Esophagus (tissue), 2 donors: ENCODE results near the gene TOP3B. TPM values are rescaled to one million over a fixed set of nuclear protein-coding genes. Genes with fewer than 3 reads are reported as not detected.
"Not testable (repeated sequence)": the region's sequence is repeated elsewhere in the genome, so short reads cannot be mapped to it uniquely, and the experiment has no call there.

Experiments used
- H3K27ac ChIP-seq, 2 donors: one replicate each; pipeline ENCODE4 v1.5.1; 2013; ENCODE audit warnings: low read depth in 2 of 2, mild to moderate bottlenecking in 2 of 2, inconsistent platforms in 1 of 2, low read length in 1 of 2, moderate library complexity in 1 of 2
- H3K27me3 ChIP-seq, 2 donors: one replicate each; pipeline ENCODE4 v1.6.1; 2013; ENCODE audit warnings: low read length in 2 of 2, control low read depth in 1 of 2, mild to moderate bottlenecking in 1 of 2; ENCODE audit not compliant: insufficient read depth in 2 of 2, control insufficient read depth in 1 of 2
- H3K36me3 ChIP-seq, 2 donors: one replicate each; pipeline ENCODE4 v1.6.1; 2013; ENCODE audit warnings: low read length in 1 of 2; ENCODE audit not compliant: control insufficient read depth in 2 of 2, insufficient read depth in 2 of 2
- H3K4me1 ChIP-seq, 2 donors: one replicate each; pipeline ENCODE4 v1.6.1; 2013; ENCODE audit warnings: low read length in 1 of 2; ENCODE audit not compliant: control insufficient read depth in 2 of 2, insufficient read depth in 2 of 2
- H3K4me3 ChIP-seq, 2 donors: one replicate each; pipeline ENCODE4 v1.5.1; 2013; ENCODE audit warnings: low read length in 2 of 2, mild to moderate bottlenecking in 2 of 2, low read depth in 1 of 2, moderate library complexity in 1 of 2
- H3K9me3 ChIP-seq, 2 donors: one replicate each; pipeline ENCODE4 v1.6.1; 2013; ENCODE audit warnings: mild to moderate bottlenecking in 2 of 2, low read depth in 1 of 2, low read length in 1 of 2, moderate library complexity in 1 of 2; ENCODE audit not compliant: control insufficient read depth in 2 of 2, insufficient read depth in 1 of 2
- WGBS, 2 donors: extraction: QIAGEN DNeasy Blood & Tissue Kit; methylation state at CpG; one replicate each; pipeline ENCODE4 v1.1.7; 2013; 5-methylcytosine and 5-hydroxymethylcytosine counted together
- polyA plus RNA-seq, 2 donors: library from polyadenylated mRNA; stranded (reverse); fragments of 200-250 nt; gene quantifications; one replicate each; pipeline ENCODE4 v1.2.3, GENCODE V29; 2013
- donor health status: healthy with polysubstance abuse.
- donor health status: Bipolar disorder and iron deficiency.

Gene TOP3B
- polyA plus RNA-seq, 2 donors = 12.3 to 19.1 TPM

GRCh38 chr22:21940521-21940920 lies 42.1 kb downstream of the TOP3B start:
- peaks cover 5 to 36% of the 10 kb centered on the region in 2 donors for H3K4me1 ChIP-seq

DNA sequence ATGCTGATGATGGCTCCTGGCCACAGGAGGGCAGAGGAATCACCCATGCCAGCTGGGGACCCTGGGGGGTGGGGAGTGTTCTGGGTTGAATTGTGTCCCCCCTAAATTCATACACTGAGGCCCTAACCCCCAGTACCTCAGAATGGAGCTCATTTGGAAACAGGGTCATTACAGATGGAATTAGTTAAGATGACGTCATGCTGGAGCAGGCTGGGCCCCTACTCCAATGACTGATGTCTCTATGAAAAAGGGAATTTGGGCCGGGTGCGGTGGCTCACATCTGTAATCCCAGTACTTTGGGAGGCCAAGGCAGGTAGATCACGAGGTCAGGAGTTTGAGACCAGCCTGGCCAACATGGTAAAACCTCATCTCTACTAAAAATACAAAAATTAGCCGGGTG lies 42.7 kb downstream of the TOP3B start:
- Histone ChIP-seq H3K27ac (peak overlapping the region; percentile 48 to 99), H3K4me1 (peaks cover 5 to 36% of the 10 kb centered on the region in 2 donors), H3K36me3 (peaks cover 0 to 45% of the 10 kb centered on the region in 2 donors)
- 81 to 83% methylated on average over 5 of the region's 5 CpGs for WGBS, 2 donors
- H3K9me3 ChIP-seq, H3K27me3 ChIP-seq, H3K4me3 ChIP-seq: not testable (repeated sequence)

More at GRCh38 chr22:21940521-21940920, 42.1 kb downstream of the TOP3B start:
- H3K27me3 ChIP-seq = no peaks in the 10 kb centered on the region
- 76 to 84% methylated on average over 3 of the region's 3 CpGs for WGBS, 2 donors
- peak overlapping the region; percentile 28 to 50 for H3K27ac ChIP-seq
- H3K36me3 ChIP-seq = peaks cover 3 to 50% of the 10 kb centered on the region in 2 donors
- no peaks in the 10 kb centered on the region for H3K9me3 ChIP-seq
- H3K4me3 ChIP-seq = no peak overlapping the region

DNA sequence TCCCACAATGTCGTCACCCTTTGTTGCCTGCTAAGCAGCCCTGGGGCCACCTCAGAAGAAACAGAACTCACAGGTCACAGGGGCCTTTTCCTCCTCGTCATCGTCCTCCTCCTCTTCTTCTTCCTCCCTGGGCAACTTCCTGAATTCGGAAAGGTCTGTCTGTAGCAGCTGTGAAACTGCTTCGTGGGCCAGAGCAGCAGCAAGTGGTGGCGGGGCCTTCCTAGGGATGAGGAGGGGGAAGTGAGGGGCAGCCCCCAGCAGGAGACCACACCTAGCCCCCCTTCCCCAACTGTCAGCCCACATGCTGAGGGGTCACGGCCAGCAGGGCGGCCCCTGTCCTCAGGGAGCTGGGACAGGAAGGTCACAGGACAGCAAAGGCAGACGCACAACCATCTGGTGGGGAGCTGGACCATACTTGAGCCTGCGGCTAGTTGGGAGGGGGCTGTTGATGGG lies 43.1 kb downstream of the TOP3B start:
- Histone ChIP-seq H3K27me3 (no peaks in the 10 kb centered on the region), H3K9me3 (no peaks in the 10 kb centered on the region), H3K4me1 (peaks cover 5 to 36% of the 10 kb centered on the region in 2 donors), H3K27ac (peak overlapping the region; percentile 98 to 99), H3K36me3 (peaks cover 0 to 41% of the 10 kb centered on the region in 2 donors), H3K4me3 (no peak overlapping the region)
- WGBS, 2 donors = 64 to 74% methylated on average over 10 of the region's 10 CpGs

DNA sequence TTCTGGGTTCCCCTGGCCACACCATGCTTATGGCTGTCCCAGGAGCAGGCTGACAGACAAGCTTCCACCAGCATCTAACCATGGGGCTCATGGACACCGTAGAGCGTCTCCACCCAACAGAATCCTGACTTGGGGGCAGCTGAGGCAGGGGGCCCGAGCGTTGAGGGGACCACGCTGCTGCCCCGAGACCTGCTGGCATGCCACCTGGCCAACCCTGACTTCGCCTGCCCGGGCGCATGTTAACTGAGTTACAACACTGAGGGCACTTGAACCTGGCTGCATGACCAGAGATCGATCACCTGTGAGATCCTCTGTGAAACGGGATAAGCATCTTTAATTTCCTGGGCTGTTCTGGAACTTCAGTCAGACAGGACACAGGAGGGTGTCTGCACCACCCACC lies 43.7 kb downstream of the TOP3B start:
- Histone ChIP-seq H3K4me3 (no peak overlapping the region), H3K27me3 (no peaks in the 10 kb centered on the region), H3K4me1 (peaks cover 5 to 36% of the 10 kb centered on the region in 2 donors), H3K27ac (peak overlapping the region; percentile 98 to 99), H3K36me3 (peaks cover 0 to 36% of the 10 kb centered on the region in 2 donors), H3K9me3 (no peaks in the 10 kb centered on the region)
- 77 to 79% methylated on average over 11 of the region's 11 CpGs for WGBS, 2 donors

- peak overlapping the region; percentile 98 to 99 for H3K27ac ChIP-seq
- H3K4me1 ChIP-seq = peaks cover 5 to 30% of the 10 kb centered on the region in 2 donors
- WGBS, 2 donors = 3 to 4% methylated on average over 42 of the region's 42 CpGs
- no peaks in the 10 kb centered on the region for H3K27me3 ChIP-seq
- H3K9me3 ChIP-seq = no peaks in the 10 kb centered on the region
- peaks cover 0 to 38% of the 10 kb centered on the region in 2 donors for H3K36me3 ChIP-seq
- H3K4me3 ChIP-seq = peak overlapping the region; percentile 41 to 58
Measured at GRCh38 chr22:21938071-21938822, 44.3 kb downstream of the TOP3B start.

DNA sequence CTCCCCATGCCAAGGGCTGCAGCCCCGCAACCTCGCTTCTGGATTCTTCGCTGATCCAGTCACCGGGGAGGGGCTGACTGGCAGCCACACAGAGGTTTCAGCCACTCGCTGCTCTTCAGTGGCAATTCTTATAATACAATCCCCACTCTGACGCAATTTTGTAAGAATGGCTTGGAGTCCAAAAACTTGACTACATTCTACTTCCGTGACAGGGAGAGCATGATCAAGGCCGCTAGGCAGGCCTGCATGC lies 44.8 kb downstream of the TOP3B start:
- Histone ChIP-seq H3K27ac (peak overlapping the region; percentile 98 to 99), H3K27me3 (no peaks in the 10 kb centered on the region), H3K36me3 (peaks cover 5 to 43% of the 10 kb centered on the region in 2 donors), H3K4me3 (peak overlapping the region; percentile 41 to 58), H3K9me3 (no peaks in the 10 kb centered on the region), H3K4me1 (peaks cover 5 to 26% of the 10 kb centered on the region in 2 donors)
- 7 to 8% methylated on average over 8 of the region's 8 CpGs for WGBS, 2 donors

GRCh38 chr22:21937041-21937820 lies 45.4 kb downstream of the TOP3B start:
- H3K36me3 ChIP-seq = peaks cover 9 to 47% of the 10 kb centered on the region in 2 donors
- H3K9me3 ChIP-seq = no peaks in the 10 kb centered on the region
- peak overlapping the region; percentile 12 to 16 for H3K4me3 ChIP-seq
- H3K27me3 ChIP-seq = no peaks in the 10 kb centered on the region
- WGBS, 2 donors = 40 to 59% methylated on average over 20 of the region's 20 CpGs
- H3K27ac ChIP-seq = peak overlapping the region; percentile 98 to 99
- H3K4me1 ChIP-seq = peaks cover 5 to 21% of the 10 kb centered on the region in 2 donors

- no peak overlapping the region for H3K4me3 ChIP-seq
- H3K4me1 ChIP-seq = peaks cover 2 to 18% of the 10 kb centered on the region in 2 donors
- no peaks in the 10 kb centered on the region for H3K9me3 ChIP-seq
- H3K27ac ChIP-seq = peak overlapping the region; percentile 98 to 99
- H3K36me3 ChIP-seq = peaks cover 11 to 43% of the 10 kb centered on the region in 2 donors
- whole genome bisulfite sequencing, 2 donors = 83% methylated on average over 15 of the region's 15 CpGs
- no peaks in the 10 kb centered on the region for H3K27me3 ChIP-seq
Measured at GRCh38 chr22:21936151-21936775, 46.3 kb downstream of the TOP3B start.

- Histone ChIP-seq H3K4me1 (peaks cover 2 to 14% of the 10 kb centered on the region in 2 donors), H3K9me3 (no peaks in the 10 kb centered on the region), H3K27me3 (no peaks in the 10 kb centered on the region), H3K4me3 (no peak overlapping the region), H3K36me3 (peaks cover 15 to 50% of the 10 kb centered on the region in 2 donors), H3K27ac (no peak overlapping the region)
- WGBS, 2 donors = 96 to 97% methylated on average over 19 of the region's 19 CpGs
Measured at GRCh38 chr22:21933910-21934309, 48.7 kb downstream of the TOP3B start.
